GM19043 (cell line): ENCODE measurements around the gene PCDHB2.
"Not testable (repeated sequence)": the region's sequence is repeated elsewhere in the genome, so short reads cannot be mapped to it uniquely, and the experiment has no call there.

Experiments used
- ATAC-seq: cut with Tn5 transposase; IDR thresholded peaks from one replicate; pipeline ENCODE4 v1.9.1; 2021; ENCODE audit warnings: low read depth; ENCODE audit not compliant: unreplicated experiment

PCDHB2 gene

GRCh38 chr5:141094481-141095262, at the start of gene PCDHB2:
TSS of gene PCDHB2 (plus strand) at chr5:141094615. CDS start at chr5:141094791, 176 bp downstream.
- ATAC-seq = no peak

- no peak for ATAC-seq
Measured at GRCh38 chr5:141050622-141051520, 43.5 kb upstream of the PCDHB2 start, which contains the start of gene PCDHB1. TSS of gene PCDHB1 (plus strand) at chr5:141051374. CDS start at chr5:141051471, 97 bp downstream.

- no peak for ATAC-seq
Measured at GRCh38 chr5:141051521-141051866, 42.9 kb upstream of the PCDHB2 start.

GRCh38 chr5:141077826-141078225, 16.6 kb upstream of the PCDHB2 start:
- no peak for ATAC-seq

- no peak for ATAC-seq
Measured at GRCh38 chr5:141082228-141082627, 12.2 kb upstream of the PCDHB2 start.

- no peak for ATAC-seq
Measured at GRCh38 chr5:141084487-141084989, 9.9 kb upstream of the PCDHB2 start.

GRCh38 chr5:141095263-141095641, 837 bp downstream of the PCDHB2 start:
- no peak for ATAC-seq

GRCh38 chr5:141096181-141096580, 1.8 kb downstream of the PCDHB2 start:
- ATAC-seq = not testable (repeated sequence)

- ATAC-seq = not testable (repeated sequence)
Measured at GRCh38 chr5:141096586-141096985, 2.2 kb downstream of the PCDHB2 start.

- no peak for ATAC-seq
Measured at GRCh38 chr5:141100243-141100805, 5.9 kb downstream of the PCDHB2 start, which contains the start of gene PCDHB3. TSS of gene PCDHB3 (plus strand) at chr5:141100473. CDS start at chr5:141100650, 177 bp downstream.

- ATAC-seq = no peak
Measured at GRCh38 chr5:141101059-141101458, 6.6 kb downstream of the PCDHB2 start.

- ATAC-seq = not testable (repeated sequence)
Measured at GRCh38 chr5:141102070-141102469, 7.7 kb downstream of the PCDHB2 start.

GRCh38 chr5:141102471-141102870, 8.1 kb downstream of the PCDHB2 start:
- not testable (repeated sequence) for ATAC-seq

GRCh38 chr5:141105350-141105749, 10.9 kb downstream of the PCDHB2 start:
- ATAC-seq = no peak

- ATAC-seq = no peak
Measured at GRCh38 chr5:141119250-141119649, 24.8 kb downstream of the PCDHB2 start.

GRCh38 chr5:141121563-141121962, 27.1 kb downstream of the PCDHB2 start, which contains the start of gene PCDHB4:
TSS of gene PCDHB4 (plus strand) at chr5:141121818. CDS start at chr5:141121999, 181 bp downstream.
- no peak for ATAC-seq

- ATAC-seq = no peak
Measured at GRCh38 chr5:141121985-141122384, 27.6 kb downstream of the PCDHB2 start.

- not testable (repeated sequence) for ATAC-seq
Measured at GRCh38 chr5:141123396-141124135, 29.2 kb downstream of the PCDHB2 start.

GRCh38 chr5:141127305-141127704, 32.9 kb downstream of the PCDHB2 start:
- no peak for ATAC-seq
